Right lobe of liver (tissue), 6 donors: Measurements from ENCODE around the gene CLINT1. TPM values are rescaled to one million over a fixed set of nuclear protein-coding genes. Genes with fewer than 3 reads are reported as not detected.
A peak's percentile ranks its signal among the peaks of the same experiment; 100 is the strongest.

ENCODE experiments used
- ATAC-seq, 4 donors: fragments of 200-7000 bp; cut with Tn5 transposase; one replicate each; pipeline ENCODE4 v1.9.1; 2020; ENCODE audit warnings: mild to moderate bottlenecking in 4 of 4, moderate library complexity in 4 of 4
- DNase-seq, 3 donors: peaks; one replicate each; pipeline ENCODE4 v3.0.0-alpha.2; 2020
- H3K27ac ChIP-seq, 3 donors: fragments of 200-600 bp; one replicate each; pipeline ENCODE4 v1.8.0; 2022
- H3K27me3 ChIP-seq, 2 donors: fragments of 200-600 bp; one replicate each; pipeline ENCODE4 v1.8.0; 2022
- H3K36me3 ChIP-seq, 4 donors: fragments of 200-600 bp; sonication (generic) in 1 of 4; one replicate each; pipeline versions ENCODE4 v1.5.1 to v1.8.0; 2017 to 2022; ENCODE audit warnings: control low read depth in 1 of 4
- H3K4me1 ChIP-seq, 4 donors: fragments of 200-600 bp; sonication (generic) in 1 of 4; one replicate each; pipeline versions ENCODE4 v1.5.1 to v1.8.0; 2017 to 2022; ENCODE audit warnings: control low read depth in 1 of 4
- H3K4me3 ChIP-seq, 3 donors: fragments of 200-600 bp; one replicate each; pipeline ENCODE4 v1.8.0; 2022
- H3K9me3 ChIP-seq, 4 donors: fragments of 200-600 bp; sonication (generic) in 1 of 4; one replicate each; pipeline versions ENCODE4 v1.5.1 to v1.8.0; 2017 to 2022; ENCODE audit warnings: control low read depth in 1 of 4
- POLR2A ChIP-seq: fragments of 450-650 bp; IDR thresholded peaks from one replicate; pipeline ENCODE4 v1.6.1; 2017; ENCODE audit warnings: antibody characterized with exemption, mild to moderate bottlenecking
- WGBS: methylation state at CpG from one replicate; pipeline ENCODE4 v1.1.6; 2018; ENCODE audit warnings: low coverage, low lambda C conversion rate; ENCODE audit not compliant: insufficient coverage; ENCODE audit errors: missing lambda C conversion rate; 5-methylcytosine and 5-hydroxymethylcytosine counted together
- intact Hi-C, 2 donors: fragments of 100-400 bp; cut with DNase I; formaldehyde crosslinking; loops; one replicate each; pipeline versions ENCODE4 v1.11.2 to v1.14.1; 2022
- total RNA-seq, 6 experiments: library from RNA; depleted of rRNA in 2 of 6; stranded (reverse); fragments of >200 nt in 2 of 6; fragmentation: NEBNext Ultra II Directional in 3 of 6; extraction: Animal tissue kit (Norgen Biotek cat#: 25700) in 3 of 6; gene quantifications; one replicate each; pipeline versions ENCODE4 v1.1.0 to v1.2.4, GENCODE V29; 2016 to 2023
- TF ChIP-seq, protein P1 (sequence below), 4 donors: fragments of 200-600 bp in 3 of 4; fragments of 450-650 bp in 1 of 4; IDR thresholded peaks; one replicate each; pipeline versions ENCODE4 v1.5.1 to v1.8.0; 2016 to 2022; ENCODE audit warnings: antibody characterized with exemption in 4 of 4, mild to moderate bottlenecking in 2 of 4
- donor health status: DM: no; HTN: yes; CAD: no.
- donor health status: DM: no; HTN: no; CAD: no.
- donor health status: DM: no; HTN: no; CAD: no.
- donor health status: DM: no; HTN: yes; CAD: no.
- donor health status: DM: no; HTN: yes; CAD: no.

The CLINT1 gene
- total RNA-seq, 6 experiments from 2014 or later, result 49.2 to 62.2 (median 51.8) TPM

DNA sequence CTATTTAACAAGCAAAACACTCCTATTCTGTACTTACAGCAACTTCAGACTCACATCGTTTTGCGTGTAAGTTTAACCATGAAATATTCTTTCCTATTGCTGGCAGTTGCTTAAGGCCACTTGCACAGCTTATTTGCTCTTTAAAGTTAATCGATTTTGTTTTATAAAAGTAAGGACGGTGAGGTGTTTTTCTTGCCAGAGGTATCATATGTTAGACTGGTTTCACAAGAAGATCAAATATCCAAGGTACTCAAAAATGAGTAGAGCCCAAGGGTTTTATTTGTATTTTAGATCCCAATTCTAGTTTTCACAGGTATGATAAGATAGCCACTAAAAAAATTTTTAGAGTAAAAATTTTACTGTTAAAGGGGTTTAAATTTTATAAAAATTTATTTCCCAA is 16.2 kb downstream of the CLINT1 start:
- Histone ChIP-seq H3K27ac (peak overlapping the region in 1 of 3 donors; percentile 19), H3K9me3 (no peaks in the 10 kb centered on the region), H3K27me3 (no peaks in the 10 kb centered on the region), H3K4me3 (peak overlapping the region in 1 of 3 donors; percentile 2), H3K36me3 (no peaks in the 10 kb centered on the region), H3K4me1 (peaks cover 0 to 71% (median 24%) of the 10 kb centered on the region in 4 donors)
- DNase-seq, result no peak
- TF ChIP-seq, protein P1, sequence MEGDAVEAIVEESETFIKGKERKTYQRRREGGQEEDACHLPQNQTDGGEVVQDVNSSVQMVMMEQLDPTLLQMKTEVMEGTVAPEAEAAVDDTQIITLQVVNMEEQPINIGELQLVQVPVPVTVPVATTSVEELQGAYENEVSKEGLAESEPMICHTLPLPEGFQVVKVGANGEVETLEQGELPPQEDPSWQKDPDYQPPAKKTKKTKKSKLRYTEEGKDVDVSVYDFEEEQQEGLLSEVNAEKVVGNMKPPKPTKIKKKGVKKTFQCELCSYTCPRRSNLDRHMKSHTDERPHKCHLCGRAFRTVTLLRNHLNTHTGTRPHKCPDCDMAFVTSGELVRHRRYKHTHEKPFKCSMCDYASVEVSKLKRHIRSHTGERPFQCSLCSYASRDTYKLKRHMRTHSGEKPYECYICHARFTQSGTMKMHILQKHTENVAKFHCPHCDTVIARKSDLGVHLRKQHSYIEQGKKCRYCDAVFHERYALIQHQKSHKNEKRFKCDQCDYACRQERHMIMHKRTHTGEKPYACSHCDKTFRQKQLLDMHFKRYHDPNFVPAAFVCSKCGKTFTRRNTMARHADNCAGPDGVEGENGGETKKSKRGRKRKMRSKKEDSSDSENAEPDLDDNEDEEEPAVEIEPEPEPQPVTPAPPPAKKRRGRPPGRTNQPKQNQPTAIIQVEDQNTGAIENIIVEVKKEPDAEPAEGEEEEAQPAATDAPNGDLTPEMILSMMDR (IDR thresholded peaks at IDR 0.05), result no peak
- no peak for TF ChIP-seq POLR2A
- intact Hi-C loops, result no loop called here
- WGBS, result 21% methylated on average over 4 of the region's 4 CpGs
- ATAC-seq, result peak in 3 of 4 donors; percentile 22 to 69 (median 26)

DNA sequence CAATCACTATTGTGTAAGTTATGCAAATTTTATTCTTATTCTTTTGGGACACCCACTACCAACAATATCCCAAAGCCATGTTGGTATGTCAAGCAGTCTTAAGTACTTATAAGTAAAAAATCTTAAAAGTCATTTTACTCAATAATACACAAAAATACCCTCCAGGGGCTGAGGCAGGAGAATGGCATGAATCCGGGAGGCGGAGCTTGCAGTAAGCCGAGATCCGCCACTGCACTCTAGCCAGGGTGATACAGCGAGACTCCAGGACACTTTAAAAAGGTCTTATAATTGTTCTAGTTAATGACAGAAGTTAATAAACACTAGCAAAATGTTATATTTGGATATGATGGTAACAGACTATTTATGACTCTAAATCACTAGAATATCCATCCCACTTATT is 16.8 kb downstream of the CLINT1 start:
- intact Hi-C loops, result no loop called here
- H3K36me3 ChIP-seq, result no peaks in the 10 kb centered on the region
- H3K27ac ChIP-seq, result no peak overlapping the region
- TF ChIP-seq POLR2A, result no peak
- TF ChIP-seq, protein P1 (IDR thresholded peaks at IDR 0.05), result no peak
- H3K9me3 ChIP-seq, result no peaks in the 10 kb centered on the region
- no peak for DNase-seq
- H3K4me1 ChIP-seq, result peaks cover 0 to 76% (median 25%) of the 10 kb centered on the region in 4 donors
- H3K27me3 ChIP-seq, result no peaks in the 10 kb centered on the region
- 82% methylated on average over 5 of the region's 5 CpGs for WGBS
- H3K4me3 ChIP-seq, result no peak overlapping the region
- ATAC-seq, result no peak

GRCh38 chr5:157839157-157839795 is 19.7 kb downstream of the CLINT1 start:
- no peaks in the 10 kb centered on the region for H3K27me3 ChIP-seq
- peak overlapping the region in 1 of 3 donors; percentile 49 for H3K27ac ChIP-seq
- H3K36me3 ChIP-seq, result no peaks in the 10 kb centered on the region
- no peaks in the 10 kb centered on the region for H3K9me3 ChIP-seq
- WGBS, result 27% methylated on average over 8 of the region's 8 CpGs
- H3K4me1 ChIP-seq, result peaks cover 0 to 47% (median 14%) of the 10 kb centered on the region in 4 donors
- ATAC-seq (peak; percentile 60 to 74 (median 69)), DNase-seq (peak in 1 of 3 donors; percentile 60)
- TF ChIP-seq, protein P1 (IDR thresholded peaks at IDR 0.05), result no peak
- TF ChIP-seq POLR2A, result no peak
- intact Hi-C loops, result no loop called here
- no peak overlapping the region for H3K4me3 ChIP-seq

- 100% methylated on average over 2 of the region's 2 CpGs for WGBS
- H3K9me3 ChIP-seq, result no peaks in the 10 kb centered on the region
- DNase-seq (no peak), ATAC-seq (no peak)
- TF ChIP-seq, protein P1 (IDR thresholded peaks at IDR 0.05), result no peak
- no peak for TF ChIP-seq POLR2A
- peaks cover 0 to 25% (median 11%) of the 10 kb centered on the region in 4 donors for H3K4me1 ChIP-seq
- no peaks in the 10 kb centered on the region for H3K27me3 ChIP-seq
- H3K27ac ChIP-seq, result no peak overlapping the region
- H3K36me3 ChIP-seq, result no peaks in the 10 kb centered on the region
- intact Hi-C loops, result no loop called here
- no peak overlapping the region for H3K4me3 ChIP-seq
Measured at GRCh38 chr5:157836121-157836753, 22.7 kb downstream of the CLINT1 start.
